Gastrocnemius medialis (tissue), 4 donors: Measurements from ENCODE around the gene KRTAP27-1. TPM values are rescaled to one million over a fixed set of nuclear protein-coding genes. Genes with fewer than 3 reads are reported as not detected.

Source experiments
- ATAC-seq, 2 donors: fragments of 150-250 bp; one replicate each; pipeline ENCODE4 v1.9.1; 2016
- DNase-seq, 2 donors: peaks; one replicate each; pipeline ENCODE4 v3.0.0-alpha.2; 2019
- H3K27ac ChIP-seq, 4 donors: fragments of 200-600 bp; sonication (generic); 1 replicate in 1 of 4; 2 replicates in 3 of 4; pipeline ENCODE4 v1.5.1; 2016 to 2018; ENCODE audit warnings: mild to moderate bottlenecking in 2 of 4, moderate library complexity in 1 of 4
- H3K27me3 ChIP-seq, 3 donors: fragments of 200-600 bp; sonication (generic) in 2 of 3; 1 replicate in 1 of 3; 2 replicates in 2 of 3; pipeline versions ENCODE4 v1.5.1 to v1.6.0; 2016 to 2019; ENCODE audit warnings: mild to moderate bottlenecking in 1 of 3, moderate library complexity in 1 of 3
- H3K36me3 ChIP-seq, 2 donors: fragments of 200-600 bp; sonication (generic) in 1 of 2; one replicate each; pipeline ENCODE4 v1.5.1; 2017 to 2018
- H3K4me1 ChIP-seq, 2 donors: fragments of 200-600 bp; sonication (generic) in 1 of 2; one replicate each; pipeline ENCODE4 v1.5.1; 2016 to 2017; ENCODE audit warnings: mild to moderate bottlenecking in 2 of 2
- H3K4me3 ChIP-seq, 4 donors: fragments of 200-600 bp; sonication (generic) in 3 of 4; 1 replicate in 1 of 4; 2 replicates in 3 of 4; pipeline ENCODE4 v1.5.1; 2016 to 2019; ENCODE audit warnings: mild to moderate bottlenecking in 2 of 4
- H3K9me3 ChIP-seq, 3 donors: fragments of 200-600 bp; sonication (generic) in 2 of 3; 1 replicate in 1 of 3; 2 replicates in 2 of 3; pipeline ENCODE4 v1.5.1; 2016 to 2019
- POLR2A ChIP-seq, 2 donors: fragments of 450-650 bp; IDR thresholded peaks; one replicate each; pipeline ENCODE4 v1.6.1; 2017; ENCODE audit warnings: antibody characterized with exemption in 2 of 2, mild to moderate bottlenecking in 2 of 2, moderate library complexity in 2 of 2
- in situ Hi-C, 4 donors: fragments of 200-750 bp; cut with MboI; loops; one replicate each; pipeline versions ENCODE4 v1.15.0 to v1.8.0; 2017; ENCODE audit warnings: low sequenced_read_pairs in 4 of 4
- intact Hi-C: fragments of 100-400 bp; cut with DNase I; formaldehyde crosslinking; loops from one replicate; pipeline ENCODE4 v1.15.1; 2023; ENCODE audit warnings: low total_unique reads
- total RNA-seq, 4 donors: library from RNA; depleted of rRNA; stranded (reverse); fragments of >200 nt; gene quantifications; one replicate each; pipeline versions ENCODE4 v1.1.0 to v1.2.3, GENCODE V29; 2016
- TF ChIP-seq, protein P1 (sequence below), 5 experiments: fragments of 450-650 bp in 3 of 5; fragments of 200-600 bp in 2 of 5; sonication (generic) in 2 of 5; IDR thresholded peaks in 4 of 5; conservative IDR thresholded peaks in 1 of 5; 1 replicate in 4 of 5; 2 replicates in 1 of 5; pipeline ENCODE4 v1.5.1; 2016 to 2019; ENCODE audit warnings: antibody characterized with exemption in 5 of 5, mild to moderate bottlenecking in 3 of 5, moderate library complexity in 3 of 5

Gene KRTAP27-1, protein sequence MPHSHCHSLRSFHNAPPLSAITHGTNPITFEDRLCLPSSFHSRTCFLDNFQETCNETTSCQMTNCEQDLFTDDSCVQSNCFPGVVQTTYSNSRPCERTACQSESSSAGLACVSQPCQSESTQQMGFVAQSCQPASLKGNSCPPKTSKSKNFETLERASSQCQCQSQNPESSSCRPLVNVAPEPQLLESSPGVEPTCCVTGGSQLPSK
- total RNA-seq: not detected

DNA sequence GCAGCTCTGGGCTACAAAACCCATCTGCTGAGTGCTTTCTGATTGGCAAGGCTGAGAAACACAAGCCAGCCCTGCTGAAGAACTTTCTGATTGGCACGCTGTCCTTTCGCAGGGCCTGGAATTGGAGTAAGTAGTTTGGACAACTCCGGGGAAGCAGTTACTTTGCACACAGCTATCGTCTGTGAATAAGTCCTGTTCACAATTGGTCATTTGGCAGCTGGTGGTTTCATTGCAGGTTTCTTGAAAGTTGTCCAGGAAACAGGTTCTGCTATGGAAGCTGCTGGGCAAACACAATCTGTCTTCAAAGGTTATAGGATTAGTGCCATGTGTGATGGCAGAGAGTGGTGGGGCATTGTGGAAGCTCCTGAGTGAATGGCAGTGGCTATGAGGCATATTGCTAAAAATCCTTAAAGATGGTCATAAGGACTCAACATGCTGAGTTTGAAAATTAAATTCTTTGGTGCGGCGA lies at the start of gene KRTAP27-1:
Gene KRTAP27-1 (minus strand): TSS at position 419 of the 469 bp plus-strand sequence. CDS start 26 bp downstream, at position 393.
- TF ChIP-seq, protein P1, sequence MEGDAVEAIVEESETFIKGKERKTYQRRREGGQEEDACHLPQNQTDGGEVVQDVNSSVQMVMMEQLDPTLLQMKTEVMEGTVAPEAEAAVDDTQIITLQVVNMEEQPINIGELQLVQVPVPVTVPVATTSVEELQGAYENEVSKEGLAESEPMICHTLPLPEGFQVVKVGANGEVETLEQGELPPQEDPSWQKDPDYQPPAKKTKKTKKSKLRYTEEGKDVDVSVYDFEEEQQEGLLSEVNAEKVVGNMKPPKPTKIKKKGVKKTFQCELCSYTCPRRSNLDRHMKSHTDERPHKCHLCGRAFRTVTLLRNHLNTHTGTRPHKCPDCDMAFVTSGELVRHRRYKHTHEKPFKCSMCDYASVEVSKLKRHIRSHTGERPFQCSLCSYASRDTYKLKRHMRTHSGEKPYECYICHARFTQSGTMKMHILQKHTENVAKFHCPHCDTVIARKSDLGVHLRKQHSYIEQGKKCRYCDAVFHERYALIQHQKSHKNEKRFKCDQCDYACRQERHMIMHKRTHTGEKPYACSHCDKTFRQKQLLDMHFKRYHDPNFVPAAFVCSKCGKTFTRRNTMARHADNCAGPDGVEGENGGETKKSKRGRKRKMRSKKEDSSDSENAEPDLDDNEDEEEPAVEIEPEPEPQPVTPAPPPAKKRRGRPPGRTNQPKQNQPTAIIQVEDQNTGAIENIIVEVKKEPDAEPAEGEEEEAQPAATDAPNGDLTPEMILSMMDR (IDR thresholded peaks at IDR 0.05 in 4 of 5, conservative IDR thresholded peaks at IDR 0.05 in 1 of 5): no peak
- no peak for TF ChIP-seq POLR2A (IDR thresholded peaks at IDR 0.05)
- no peaks in the 10 kb centered on the region for H3K36me3 ChIP-seq
- no peak within 1 kb of the TSS for H3K4me3 ChIP-seq
- no peaks in the 10 kb centered on the region for H3K4me1 ChIP-seq
- in situ Hi-C loops: loop anchor here in 2 of 4 donors (25.0 kb wide), 1 partner anchor 750 kb away; no protein-coding TSS in a partner anchor
- DNase-seq: no peak
- no peaks in the 10 kb centered on the region for H3K27me3 ChIP-seq
- H3K9me3 ChIP-seq: no peaks in the 10 kb centered on the region
- no peak for ATAC-seq
- intact Hi-C loops: no loop called here
- no peak within 1 kb of the TSS for H3K27ac ChIP-seq

GRCh38 chr21:30382201-30382600 lies 44.7 kb upstream of the KRTAP27-1 start:
- H3K36me3 ChIP-seq: no peaks in the 10 kb centered on the region
- H3K9me3 ChIP-seq: no peaks in the 10 kb centered on the region
- ATAC-seq: no peak
- no peak overlapping the region for H3K4me3 ChIP-seq
- DNase-seq: no peak
- intact Hi-C loops (no loop called here), in situ Hi-C loops (no loop called here)
- TF ChIP-seq, protein P1 (IDR thresholded peaks at IDR 0.05 in 4 of 5, conservative IDR thresholded peaks at IDR 0.05 in 1 of 5): no peak
- TF ChIP-seq POLR2A (IDR thresholded peaks at IDR 0.05): no peak
- H3K4me1 ChIP-seq: no peaks in the 10 kb centered on the region
- no peaks in the 10 kb centered on the region for H3K27me3 ChIP-seq
- H3K27ac ChIP-seq: no peak overlapping the region

DNA sequence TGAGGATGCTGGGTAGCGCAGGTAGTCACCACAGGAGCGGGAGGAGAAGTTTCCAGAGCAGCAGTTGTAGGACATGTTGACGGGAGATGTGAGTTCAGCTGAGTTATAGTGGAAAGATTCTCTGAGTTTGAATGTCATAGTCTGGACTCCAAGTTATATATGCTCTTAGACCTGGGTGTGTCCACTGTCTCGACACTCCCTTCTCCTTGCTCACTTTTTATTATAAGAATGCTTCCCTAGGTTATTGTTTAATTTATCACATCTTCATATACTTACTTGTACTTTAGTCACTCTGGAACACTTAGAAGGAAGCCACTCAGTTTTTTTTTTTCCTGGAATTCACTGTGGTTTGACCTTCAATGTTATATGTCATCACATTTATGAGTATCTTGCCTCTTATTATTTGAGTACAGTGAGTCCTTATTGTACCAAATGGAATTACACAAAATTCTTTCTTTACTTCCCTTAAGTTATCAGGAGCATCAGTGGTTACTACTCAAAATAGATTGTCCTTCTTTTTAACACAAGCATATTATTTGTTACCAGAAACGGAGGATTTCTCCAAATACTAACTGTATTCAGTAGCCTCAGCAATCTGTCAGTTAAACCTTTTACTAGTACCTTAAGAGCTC lies 34.8 kb upstream of the KRTAP27-1 start, which contains the start of gene KRTAP13-2:
Gene KRTAP13-2 (minus strand): TSS at position 133 of the 632 bp plus-strand sequence. CDS start 58 bp downstream, at position 75.
- intact Hi-C loops: no loop called here
- in situ Hi-C loops: no loop called here
- Histone ChIP-seq H3K27me3 (no peaks in the 10 kb centered on the region), H3K36me3 (no peaks in the 10 kb centered on the region), H3K4me1 (no peaks in the 10 kb centered on the region), H3K9me3 (no peaks in the 10 kb centered on the region), H3K27ac (no peak within 1 kb of the TSS), H3K4me3 (no peak within 1 kb of the TSS)
- DNase-seq (no peak), ATAC-seq (no peak)
- TF ChIP-seq, protein P1 (IDR thresholded peaks at IDR 0.05 in 4 of 5, conservative IDR thresholded peaks at IDR 0.05 in 1 of 5): no peak
- TF ChIP-seq POLR2A (IDR thresholded peaks at IDR 0.05): no peak

GRCh38 chr21:30355906-30356305 lies 18.4 kb upstream of the KRTAP27-1 start:
- no peaks in the 10 kb centered on the region for H3K27me3 ChIP-seq
- in situ Hi-C loops (no loop called here), intact Hi-C loops (no loop called here)
- ATAC-seq (no peak), DNase-seq (no peak)
- no peaks in the 10 kb centered on the region for H3K36me3 ChIP-seq
- no peaks in the 10 kb centered on the region for H3K9me3 ChIP-seq
- H3K27ac ChIP-seq: no peak overlapping the region
- no peaks in the 10 kb centered on the region for H3K4me1 ChIP-seq
- TF ChIP-seq POLR2A (IDR thresholded peaks at IDR 0.05): no peak
- TF ChIP-seq, protein P1 (IDR thresholded peaks at IDR 0.05 in 4 of 5, conservative IDR thresholded peaks at IDR 0.05 in 1 of 5): no peak
- no peak overlapping the region for H3K4me3 ChIP-seq
